ENCODE data around the gene MYOF. TPM values are rescaled to one million over a fixed set of nuclear protein-coding genes. Genes with fewer than 3 reads are reported as not detected.

The MYOF gene
- total and polyA plus RNA-seq, 10 of the 15 experiments (the other 5 are each of a cell fraction or from before 2014, with no cell fraction given): 0.02 to 0.59 (median 0.17) TPM

DNA sequence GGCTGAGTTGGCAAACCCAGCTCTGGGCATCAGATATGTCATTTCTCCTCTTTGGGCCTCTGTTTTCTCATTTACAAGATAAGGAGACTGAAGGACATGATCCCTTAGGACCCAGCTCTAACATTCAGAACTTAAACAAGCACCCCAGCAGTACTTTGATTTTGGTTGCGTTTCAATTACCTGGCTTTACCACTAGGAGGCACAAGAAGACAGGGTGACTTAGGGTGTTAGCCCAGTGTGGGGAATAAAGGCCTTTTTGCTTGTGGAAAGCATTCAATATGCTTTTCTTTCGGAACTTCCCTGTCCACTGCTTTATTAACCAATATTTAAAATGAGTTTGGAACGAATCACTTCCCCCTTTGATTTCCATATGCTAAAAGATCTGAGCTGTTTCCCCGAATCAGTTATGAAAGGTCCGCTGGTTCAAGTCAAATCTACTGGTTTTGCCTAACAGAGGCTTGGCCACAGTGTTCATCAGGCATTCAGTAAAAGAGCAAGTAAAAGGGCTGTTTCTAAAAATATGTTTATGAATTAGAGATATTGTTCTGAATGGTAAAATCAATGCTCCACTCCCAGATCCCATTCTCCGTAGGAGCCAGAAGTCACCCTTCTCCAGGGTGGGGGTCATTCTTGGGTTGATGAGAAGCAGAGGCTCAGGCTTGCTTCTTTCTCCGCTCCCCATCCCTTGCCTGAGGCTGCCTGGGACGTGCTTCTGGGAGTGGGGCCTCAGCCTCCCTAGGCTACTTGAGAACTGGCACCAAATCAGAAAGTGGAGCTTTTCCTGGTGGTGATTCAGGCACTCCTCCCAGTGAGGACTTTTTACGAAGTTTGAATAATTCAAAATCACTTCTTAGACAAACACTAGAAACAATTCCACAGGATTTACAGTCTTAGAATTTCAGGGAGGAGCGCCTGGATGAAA, 105.5 kb downstream of the MYOF start (continued):
- TF ChIP-seq, protein P1, sequence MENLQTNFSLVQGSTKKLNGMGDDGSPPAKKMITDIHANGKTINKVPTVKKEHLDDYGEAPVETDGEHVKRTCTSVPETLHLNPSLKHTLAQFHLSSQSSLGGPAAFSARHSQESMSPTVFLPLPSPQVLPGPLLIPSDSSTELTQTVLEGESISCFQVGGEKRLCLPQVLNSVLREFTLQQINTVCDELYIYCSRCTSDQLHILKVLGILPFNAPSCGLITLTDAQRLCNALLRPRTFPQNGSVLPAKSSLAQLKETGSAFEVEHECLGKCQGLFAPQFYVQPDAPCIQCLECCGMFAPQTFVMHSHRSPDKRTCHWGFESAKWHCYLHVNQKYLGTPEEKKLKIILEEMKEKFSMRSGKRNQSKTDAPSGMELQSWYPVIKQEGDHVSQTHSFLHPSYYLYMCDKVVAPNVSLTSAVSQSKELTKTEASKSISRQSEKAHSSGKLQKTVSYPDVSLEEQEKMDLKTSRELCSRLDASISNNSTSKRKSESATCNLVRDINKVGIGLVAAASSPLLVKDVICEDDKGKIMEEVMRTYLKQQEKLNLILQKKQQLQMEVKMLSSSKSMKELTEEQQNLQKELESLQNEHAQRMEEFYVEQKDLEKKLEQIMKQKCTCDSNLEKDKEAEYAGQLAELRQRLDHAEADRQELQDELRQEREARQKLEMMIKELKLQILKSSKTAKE (IDR thresholded peaks at IDR 0.05; ENCODE audit: low read depth, poor library complexity, severe bottlenecking): peak; percentile 37
- TF ChIP-seq, protein P2, sequence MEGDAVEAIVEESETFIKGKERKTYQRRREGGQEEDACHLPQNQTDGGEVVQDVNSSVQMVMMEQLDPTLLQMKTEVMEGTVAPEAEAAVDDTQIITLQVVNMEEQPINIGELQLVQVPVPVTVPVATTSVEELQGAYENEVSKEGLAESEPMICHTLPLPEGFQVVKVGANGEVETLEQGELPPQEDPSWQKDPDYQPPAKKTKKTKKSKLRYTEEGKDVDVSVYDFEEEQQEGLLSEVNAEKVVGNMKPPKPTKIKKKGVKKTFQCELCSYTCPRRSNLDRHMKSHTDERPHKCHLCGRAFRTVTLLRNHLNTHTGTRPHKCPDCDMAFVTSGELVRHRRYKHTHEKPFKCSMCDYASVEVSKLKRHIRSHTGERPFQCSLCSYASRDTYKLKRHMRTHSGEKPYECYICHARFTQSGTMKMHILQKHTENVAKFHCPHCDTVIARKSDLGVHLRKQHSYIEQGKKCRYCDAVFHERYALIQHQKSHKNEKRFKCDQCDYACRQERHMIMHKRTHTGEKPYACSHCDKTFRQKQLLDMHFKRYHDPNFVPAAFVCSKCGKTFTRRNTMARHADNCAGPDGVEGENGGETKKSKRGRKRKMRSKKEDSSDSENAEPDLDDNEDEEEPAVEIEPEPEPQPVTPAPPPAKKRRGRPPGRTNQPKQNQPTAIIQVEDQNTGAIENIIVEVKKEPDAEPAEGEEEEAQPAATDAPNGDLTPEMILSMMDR (IDR thresholded peaks at IDR 0.05 in 2 of 3, conservative IDR thresholded peaks at IDR 0.05 in 1 of 3; ENCODE audit: control insufficient read depth in 2 of 3, extremely low read depth in 1 of 3, insufficient read depth in 1 of 3, low read depth in 3 of 3, low read length in 3 of 3): peak; percentile 87 to 93 (median 92); a peak in 5 of 6 replicates
- TF ChIP-seq SMARCA5 (IDR thresholded peaks at IDR 0.05): peak; percentile 42; the same call in 1 of the 2 replicates
- TF ChIP-seq SMC3 (IDR thresholded peaks at IDR 0.05; ENCODE audit: borderline replicate concordance, low read length): peak; percentile 100
- no peak for TF ChIP-seq ZNF622 (IDR thresholded peaks at IDR 0.05)

DNA sequence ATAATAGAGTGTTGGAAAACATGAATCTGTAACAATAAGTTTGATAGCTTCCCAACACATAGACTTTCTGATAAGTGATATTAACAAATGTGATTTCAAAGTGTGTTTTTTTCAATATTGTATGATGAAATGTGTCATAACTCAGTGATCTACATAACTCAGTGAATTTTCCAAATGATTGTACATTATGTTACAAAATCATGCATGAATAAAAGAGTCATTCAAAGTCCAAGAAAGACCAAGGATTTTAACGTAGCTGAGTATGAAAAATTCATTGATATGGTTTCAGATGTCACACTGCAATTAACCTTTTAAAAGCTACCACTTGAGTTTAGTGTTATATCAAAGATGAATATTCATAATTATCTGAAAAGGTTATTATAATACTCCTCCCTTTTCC, 111.2 kb downstream of the MYOF start:
- H3K4me3 ChIP-seq: no peak overlapping the region
- H3K9ac ChIP-seq (ENCODE audit: control insufficient read depth, insufficient read depth, low read length): no peak overlapping the region
- ChIA-PET RAD21 (ENCODE audit: unreplicated experiment) (interaction anchor here (0.5 kb wide), 1 partner anchor 122 kb away, joined by 3 read pairs; no protein-coding TSS in a partner anchor), POLR2A (interaction anchor here (0.6 kb wide), 1 partner anchor 715 kb away, joined by 4 read pairs; no protein-coding TSS in a partner anchor), SMC1A (ENCODE audit: uncharacterized antibody, unreplicated experiment) (interaction anchor here (1.4 to 1.9 kb wide), 5 partner anchors 12 to 142 kb away, joined by 3 to 13 read pairs (median 4); partner anchors contain the start of gene MYOF), CTCF (interaction anchor here (0.8 to 3.2 kb wide), 9 partner anchors 9 to 550 kb away, joined by 3 to 17 read pairs (median 3); partner anchors contain the start of gene MYOF)
- DNase-seq (ENCODE audit: low read depth, low spot score) (no peak), FAIRE-seq (peak; percentile 7), ATAC-seq (no peak)
- in situ Hi-C loops (cut with MboI) (no loop called here), intact Hi-C loops (cut with micrococcal nuclease; ENCODE audit: unreplicated experiment) (loop anchor here (10.0 kb wide), 1 partner anchor 314 kb away; no protein-coding TSS in a partner anchor)
- no peaks in the 10 kb centered on the region for H3K79me2 ChIP-seq (ENCODE audit: control insufficient read depth, insufficient read depth, low read length)
- no peaks in the 10 kb centered on the region for H3K36me3 ChIP-seq (ENCODE audit: control insufficient read depth in 2 of 2, insufficient read depth in 2 of 2, low read length in 1 of 2)
- no peak for TF ChIP-seq ZSCAN29 (IDR thresholded peaks at IDR 0.05)
- no peak for TF ChIP-seq POLR2A (IDR thresholded peaks at IDR 0.05; ENCODE audit: low read depth, low read length)
- no peak for TF ChIP-seq HCFC1 (IDR thresholded peaks at IDR 0.05; ENCODE audit: low read length)
- TF ChIP-seq, protein P3, sequence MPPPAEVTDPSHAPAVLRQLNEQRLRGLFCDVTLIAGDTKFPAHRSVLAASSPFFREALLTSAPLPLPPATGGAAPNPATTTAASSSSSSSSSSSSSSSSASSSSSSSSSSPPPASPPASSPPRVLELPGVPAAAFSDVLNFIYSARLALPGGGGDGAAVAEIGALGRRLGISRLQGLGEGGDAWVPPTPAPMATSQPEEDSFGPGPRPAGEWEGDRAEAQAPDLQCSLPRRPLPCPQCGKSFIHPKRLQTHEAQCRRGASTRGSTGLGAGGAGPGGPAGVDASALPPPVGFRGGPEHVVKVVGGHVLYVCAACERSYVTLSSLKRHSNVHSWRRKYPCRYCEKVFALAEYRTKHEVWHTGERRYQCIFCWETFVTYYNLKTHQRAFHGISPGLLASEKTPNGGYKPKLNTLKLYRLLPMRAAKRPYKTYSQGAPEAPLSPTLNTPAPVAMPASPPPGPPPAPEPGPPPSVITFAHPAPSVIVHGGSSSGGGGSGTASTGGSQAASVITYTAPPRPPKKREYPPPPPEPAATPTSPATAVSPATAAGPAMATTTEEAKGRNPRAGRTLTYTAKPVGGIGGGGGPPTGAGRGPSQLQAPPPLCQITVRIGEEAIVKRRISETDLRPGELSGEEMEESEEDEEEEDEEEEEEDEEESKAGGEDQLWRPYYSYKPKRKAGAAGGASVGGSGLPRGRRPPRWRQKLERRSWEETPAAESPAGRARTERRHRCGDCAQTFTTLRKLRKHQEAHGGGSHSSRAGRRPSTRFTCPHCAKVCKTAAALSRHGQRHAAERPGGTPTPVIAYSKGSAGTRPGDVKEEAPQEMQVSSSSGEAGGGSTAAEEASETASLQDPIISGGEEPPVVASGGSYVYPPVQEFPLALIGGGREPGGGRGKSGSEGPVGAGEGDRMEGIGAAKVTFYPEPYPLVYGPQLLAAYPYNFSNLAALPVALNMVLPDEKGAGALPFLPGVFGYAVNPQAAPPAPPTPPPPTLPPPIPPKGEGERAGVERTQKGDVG (CRISPR knock-in tag; IDR thresholded peaks at IDR 0.05): no peak
- no peaks in the 10 kb centered on the region for H3K9me3 ChIP-seq (replicated peaks; ENCODE audit: control insufficient read depth, insufficient read depth, low read length)
- H3K4me2 ChIP-seq (ENCODE audit: control insufficient read depth, insufficient read depth): no peak overlapping the region
- no TSS peak for BruUV-seq (replicated peaks)
- WGBS (ENCODE audit: insufficient coverage, insufficient replicate concordance, low lambda C conversion rate, missing lambda C conversion rate): 0% methylated on average over 1 of the region's 1 CpG
- no peaks in the 10 kb centered on the region for H3K4me1 ChIP-seq (ENCODE audit: control insufficient read depth, insufficient read depth, low read length)
- H4K20me1 ChIP-seq (ENCODE audit: control insufficient read depth, insufficient read depth): no peaks in the 10 kb centered on the region
- 0 out of 4 replicates have a peak, but pooled peaks cover 0 to 2% of the 10 kb centered on the region in 2 experiments for H3K27me3 ChIP-seq (replicated peaks in 1 of 2; ENCODE audit: control insufficient read depth in 2 of 2, insufficient read depth in 2 of 2, low read length in 1 of 2)
- no peak overlapping the region for H2AFZ ChIP-seq (ENCODE audit: control insufficient read depth, low read depth, low read length)
- no peak overlapping the region for H3K27ac ChIP-seq (ENCODE audit: control insufficient read depth, insufficient read depth)

All from GM12878 (cell line).